Neural cell (in vitro differentiated cells): ENCODE results near the gene COX4I1. TPM values are rescaled to one million over a fixed set of nuclear protein-coding genes. Genes with fewer than 3 reads are reported as not detected.

Experiments
- H2AFZ ChIP-seq: fragments of 200-600, 300-800 bp; sonication (generic), shearing (Covaris generic); 2 replicates; pipeline ENCODE4 v1.6.0; 2014; ENCODE audit warnings: low read depth, mild to moderate bottlenecking, antibody characterized with exemption, low read length, moderate library complexity
- H3F3A ChIP-seq: fragments of 200-600 bp; shearing (Covaris generic); 2 replicates; pipeline ENCODE4 v1.6.1; 2016; ENCODE audit warnings: mild to moderate bottlenecking, moderate library complexity, mixed read lengths, antibody characterized with exemption, low read length; ENCODE audit not compliant: insufficient read depth, poor library complexity, severe bottlenecking
- H3K27ac ChIP-seq: fragments of 200-600, 300-800 bp; sonication (generic), shearing (Covaris generic); 2 replicates; pipeline ENCODE4 v1.5.1; 2014; ENCODE audit warnings: mild to moderate bottlenecking, low read length, moderate library complexity
- H3K27me3 ChIP-seq: fragments of 300-800, 200-600 bp; sonication (generic), shearing (Covaris generic); 2 replicates; pipeline ENCODE4 v1.6.0; 2014; ENCODE audit warnings: mild to moderate bottlenecking, low read depth, low read length, moderate library complexity; ENCODE audit not compliant: insufficient read depth
- H3K36me3 ChIP-seq: fragments of 300-800, 200-600 bp; sonication (generic), shearing (Covaris generic); 2 replicates; pipeline ENCODE4 v1.5.1; 2014; ENCODE audit warnings: mild to moderate bottlenecking, antibody characterized with exemption, low read length, moderate library complexity; ENCODE audit not compliant: insufficient read depth
- H3K4me2 ChIP-seq: fragments of 300-800, 200-600 bp; sonication (generic), shearing (Covaris generic); 2 replicates; pipeline ENCODE4 v1.6.0; 2014; ENCODE audit warnings: mild to moderate bottlenecking, low read length
- H3K4me3 ChIP-seq: fragments of 300-800, 200-600 bp; sonication (generic), shearing (Covaris generic); 2 replicates; pipeline ENCODE4 v1.5.1; 2014; ENCODE audit warnings: mild to moderate bottlenecking, low read length, moderate library complexity
- H3K79me2 ChIP-seq: fragments of 200-600 bp; shearing (Covaris generic); replicated peaks from 2 replicates; pipeline ENCODE4 v1.6.0; 2014; ENCODE audit warnings: mild to moderate bottlenecking, low read length, moderate library complexity; ENCODE audit not compliant: insufficient read depth
- H3K9ac ChIP-seq: fragments of 300-800, 200-600 bp; sonication (generic), shearing (Covaris generic); 2 replicates; pipeline ENCODE4 v1.6.1; 2016; ENCODE audit warnings: mild to moderate bottlenecking, low read length, mixed read lengths
- H3K9me2 ChIP-seq: fragments of 200-600 bp; shearing (Covaris generic); 2 replicates; pipeline ENCODE4 v1.6.1; 2016; ENCODE audit warnings: mild to moderate bottlenecking, low read length, mixed read lengths; ENCODE audit not compliant: insufficient read depth
- H3K9me3 ChIP-seq: fragments of 200-600, 300-800 bp; sonication (generic), shearing (Covaris generic); 2 replicates; pipeline ENCODE4 v1.6.1; 2016; ENCODE audit warnings: mild to moderate bottlenecking, mixed run types, low read length, moderate library complexity, mixed read lengths
- H4K20me1 ChIP-seq: fragments of 200-600 bp; shearing (Covaris generic); 2 replicates; pipeline ENCODE4 v1.6.1; 2016; ENCODE audit warnings: mild to moderate bottlenecking, mixed run types; ENCODE audit not compliant: insufficient read depth
- CTCF ChIP-seq: fragments of 450-650 bp; IDR thresholded peaks from 2 replicates; pipeline ENCODE4 v1.5.1; 2014; ENCODE audit warnings: antibody characterized with exemption, mild to moderate bottlenecking, moderate library complexity; ENCODE audit not compliant: poor library complexity, severe bottlenecking
- EP300 ChIP-seq: fragments of 450-650 bp; conservative IDR thresholded peaks from 2 replicates; pipeline ENCODE4 v1.6.1; 2014; ENCODE audit warnings: antibody characterized with exemption, mild to moderate bottlenecking, moderate library complexity; ENCODE audit not compliant: poor library complexity, severe bottlenecking
- EZH2 ChIP-seq: fragments of 200-600, 300-800 bp; shearing (Covaris generic), sonication (generic); IDR thresholded peaks from 2 replicates; pipeline ENCODE4 v1.6.1; 2014; ENCODE audit warnings: antibody characterized with exemption, low read length, borderline replicate concordance, mild to moderate bottlenecking; ENCODE audit not compliant: insufficient read depth, poor library complexity, severe bottlenecking
- MXI1 ChIP-seq: fragments of 450-650 bp; conservative IDR thresholded peaks from 2 replicates; pipeline ENCODE4 v1.6.1; 2014; ENCODE audit warnings: antibody characterized with exemption, mild to moderate bottlenecking; ENCODE audit not compliant: poor library complexity, severe bottlenecking
- POLR2AphosphoS5 ChIP-seq: IDR thresholded peaks from 2 replicates; pipeline ENCODE4 v1.6.1; 2012
- RAD21 ChIP-seq: fragments of 450-650 bp; conservative IDR thresholded peaks from 2 replicates; pipeline ENCODE4 v1.6.1; 2014; ENCODE audit warnings: antibody characterized with exemption, mild to moderate bottlenecking, moderate library complexity
- REST ChIP-seq: IDR thresholded peaks from 2 replicates; pipeline ENCODE4 v1.6.1; 2012; ENCODE audit warnings: borderline replicate concordance
- SMC3 ChIP-seq: fragments of 450-650 bp; conservative IDR thresholded peaks from 2 replicates; pipeline ENCODE4 v1.6.1; 2014; ENCODE audit warnings: antibody characterized with exemption, mild to moderate bottlenecking, moderate library complexity; ENCODE audit not compliant: poor library complexity
- TAF1 ChIP-seq: IDR thresholded peaks from 2 replicates; pipeline ENCODE4 v1.6.1; 2012; ENCODE audit warnings: low read depth
- polyA plus RNA-seq: library from polyadenylated mRNA; depleted of rRNA; stranded (reverse); fragments of >200 nt; gene quantifications from 2 replicates; pipeline ENCODE4 v1.2.3, GENCODE V29; 2014

Gene COX4I1
- polyA plus RNA-seq, 1 donor from 2014 or later = 709 TPM

- Histone ChIP-seq H2AFZ (no peak overlapping the region), H3K9ac (no peak overlapping the region), H3F3A (no peaks in the 10 kb centered on the region), H3K4me2 (no peak overlapping the region), H3K27ac (no peak overlapping the region), H3K36me3 (peaks cover 8% of the 10 kb centered on the region), H4K20me1 (no peaks in the 10 kb centered on the region), H3K79me2 (peaks cover 25% of the 10 kb centered on the region), H3K9me3 (no peaks in the 10 kb centered on the region), H3K9me2 (no peaks in the 10 kb centered on the region), H3K27me3 (no peaks in the 10 kb centered on the region), H3K4me3 (no peak overlapping the region)
- TF ChIP-seq RAD21 (no peak), REST (no peak), TAF1 (no peak), EZH2 (no peak)
Measured at GRCh38 chr16:85803570-85803969, 4.1 kb downstream of the COX4I1 start.

GRCh38 chr16:85805442-85806045 lies 6.0 kb downstream of the COX4I1 start:
- Histone ChIP-seq H3K9me2 (no peaks in the 10 kb centered on the region), H2AFZ (no peak overlapping the region), H3K4me2 (no peak overlapping the region), H3K27me3 (no peaks in the 10 kb centered on the region), H3K4me3 (no peak overlapping the region), H3K27ac (no peak overlapping the region), H3K9ac (no peak overlapping the region), H3K36me3 (peaks cover 8% of the 10 kb centered on the region), H4K20me1 (no peaks in the 10 kb centered on the region), H3K9me3 (no peaks in the 10 kb centered on the region), H3F3A (no peaks in the 10 kb centered on the region), H3K79me2 (peaks cover 11% of the 10 kb centered on the region)
- TF ChIP-seq POLR2AphosphoS5 = no peak
- no peak for TF ChIP-seq SMC3
- no peak for TF ChIP-seq MXI1
- no peak for TF ChIP-seq TAF1
- no peak for TF ChIP-seq RAD21
- no peak for TF ChIP-seq EZH2
- TF ChIP-seq EP300 = no peak
- TF ChIP-seq CTCF = no peak
- no peak for TF ChIP-seq REST
